Measurements from ENCODE around the gene LAGE3.

The LAGE3 gene

DNA sequence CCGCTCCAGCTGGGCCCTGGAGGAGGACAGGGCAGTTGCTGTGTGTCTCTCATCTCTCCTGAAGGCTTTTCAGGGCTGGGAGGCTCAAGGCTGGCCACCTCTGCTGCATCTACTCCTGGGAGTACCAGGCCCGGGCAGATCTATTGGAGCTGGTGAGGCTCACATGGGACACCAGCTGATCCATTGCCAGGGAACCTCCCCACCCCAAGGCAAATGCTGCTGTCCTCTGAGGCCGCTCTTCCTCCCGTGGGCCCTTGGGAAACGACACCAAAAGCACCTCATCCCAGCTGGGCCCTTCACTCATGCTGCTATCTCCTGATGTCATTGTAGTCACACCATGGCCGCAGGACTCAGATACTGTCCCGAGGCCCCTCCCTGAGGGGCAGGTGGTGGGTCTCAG, 3.7 kb upstream of the LAGE3 start:
- H3K9me3 ChIP-seq (ENCODE audit: low read length), result no peaks in the 10 kb centered on the region
- H3K36me3 ChIP-seq (ENCODE audit: insufficient read depth, low read length), result peaks cover 23% of the 10 kb centered on the region
- no peak overlapping the region for H3K4me3 ChIP-seq (ENCODE audit: low read depth, low read length, poor library complexity, severe bottlenecking)
- H3K27ac ChIP-seq (ENCODE audit: low read depth, low read length, poor library complexity, severe bottlenecking), result no peak overlapping the region
- no peak overlapping the region for H2AFZ ChIP-seq (ENCODE audit: low read length)
- no peaks in the 10 kb centered on the region for H3F3A ChIP-seq (ENCODE audit: insufficient read depth, low read length)
- peaks cover 61% of the 10 kb centered on the region for H3K4me1 ChIP-seq (ENCODE audit: insufficient read depth, low read length, severe bottlenecking)
- H3K79me2 ChIP-seq (ENCODE audit: insufficient read depth, low read length), result no peaks in the 10 kb centered on the region
- no peaks in the 10 kb centered on the region for H3K27me3 ChIP-seq (ENCODE audit: insufficient read depth, low read length)
- no peaks in the 10 kb centered on the region for H3K9me2 ChIP-seq (ENCODE audit: low read depth, low read length)
- H3K4me2 ChIP-seq (ENCODE audit: low read length), result no peak overlapping the region
- no peak overlapping the region; the same call in 1 of the 2 replicates for H3K9ac ChIP-seq (ENCODE audit: low read length)
- no peaks in the 10 kb centered on the region for H4K20me1 ChIP-seq (ENCODE audit: insufficient read depth, low read length)
- no peak for TF ChIP-seq EZH2 (IDR thresholded peaks at IDR 0.05; ENCODE audit: borderline replicate concordance, low read length)
- TF ChIP-seq, protein P1, sequence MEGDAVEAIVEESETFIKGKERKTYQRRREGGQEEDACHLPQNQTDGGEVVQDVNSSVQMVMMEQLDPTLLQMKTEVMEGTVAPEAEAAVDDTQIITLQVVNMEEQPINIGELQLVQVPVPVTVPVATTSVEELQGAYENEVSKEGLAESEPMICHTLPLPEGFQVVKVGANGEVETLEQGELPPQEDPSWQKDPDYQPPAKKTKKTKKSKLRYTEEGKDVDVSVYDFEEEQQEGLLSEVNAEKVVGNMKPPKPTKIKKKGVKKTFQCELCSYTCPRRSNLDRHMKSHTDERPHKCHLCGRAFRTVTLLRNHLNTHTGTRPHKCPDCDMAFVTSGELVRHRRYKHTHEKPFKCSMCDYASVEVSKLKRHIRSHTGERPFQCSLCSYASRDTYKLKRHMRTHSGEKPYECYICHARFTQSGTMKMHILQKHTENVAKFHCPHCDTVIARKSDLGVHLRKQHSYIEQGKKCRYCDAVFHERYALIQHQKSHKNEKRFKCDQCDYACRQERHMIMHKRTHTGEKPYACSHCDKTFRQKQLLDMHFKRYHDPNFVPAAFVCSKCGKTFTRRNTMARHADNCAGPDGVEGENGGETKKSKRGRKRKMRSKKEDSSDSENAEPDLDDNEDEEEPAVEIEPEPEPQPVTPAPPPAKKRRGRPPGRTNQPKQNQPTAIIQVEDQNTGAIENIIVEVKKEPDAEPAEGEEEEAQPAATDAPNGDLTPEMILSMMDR (IDR thresholded peaks at IDR 0.05; ENCODE audit: low read length), result no peak

DNA sequence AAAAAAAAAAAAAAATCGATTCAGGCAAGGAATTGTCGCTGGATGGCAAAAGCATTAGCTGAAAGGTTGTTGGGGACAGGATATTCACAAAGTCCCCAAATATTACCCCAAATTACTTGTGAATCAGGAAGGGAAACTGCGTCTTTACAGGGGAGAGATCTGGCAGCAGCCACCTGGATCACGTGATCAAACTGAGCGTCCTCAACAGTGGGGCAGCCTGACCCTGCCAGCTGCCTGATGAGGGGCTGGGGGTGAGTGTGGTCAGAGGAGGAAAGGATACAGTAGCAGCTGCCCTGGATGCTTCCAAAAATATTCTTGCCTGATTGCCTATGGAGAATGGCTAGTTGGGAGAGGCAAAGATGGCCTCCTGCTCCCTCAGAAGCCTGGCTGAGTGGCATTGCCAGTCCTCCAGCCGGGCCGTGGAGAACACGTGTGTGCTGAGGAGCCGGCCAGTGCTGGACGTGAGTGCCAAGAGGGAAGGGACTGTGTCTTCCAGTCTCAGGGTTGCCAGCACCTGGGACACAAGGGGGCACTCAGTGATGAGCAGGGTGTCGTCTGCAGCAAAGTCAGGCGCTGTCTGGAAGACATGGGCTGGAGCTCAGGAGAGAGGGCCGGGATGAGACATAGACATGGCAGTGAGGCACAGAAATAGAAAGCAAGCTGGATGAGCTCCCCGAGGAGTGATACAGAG, 3.0 kb upstream of the LAGE3 start:
- no peaks in the 10 kb centered on the region for H3K9me3 ChIP-seq (ENCODE audit: low read length)
- TF ChIP-seq EZH2 (IDR thresholded peaks at IDR 0.05; ENCODE audit: borderline replicate concordance, low read length), result no peak
- TF ChIP-seq, protein P1 (IDR thresholded peaks at IDR 0.05; ENCODE audit: low read length), result no peak
- H3F3A ChIP-seq (ENCODE audit: insufficient read depth, low read length), result no peaks in the 10 kb centered on the region

DNA sequence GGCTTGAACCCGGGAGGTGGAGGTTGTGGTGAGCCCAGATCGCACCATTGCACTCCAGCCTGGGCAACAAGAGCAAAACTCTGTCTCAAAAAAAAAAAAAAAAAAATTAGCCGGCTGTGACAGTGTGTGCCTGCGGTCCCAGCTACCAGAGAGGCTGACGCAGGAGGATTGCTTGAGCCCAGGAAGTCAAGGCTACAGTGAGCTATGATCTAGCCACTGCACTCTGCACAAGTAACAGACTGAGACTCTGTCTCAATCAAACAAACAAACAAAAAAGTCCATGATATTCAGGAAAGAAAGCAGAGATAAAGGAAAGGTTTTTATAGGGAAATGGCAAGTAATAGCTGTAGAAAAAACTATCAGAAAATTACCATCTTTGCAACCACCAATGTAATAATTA, 2.1 kb upstream of the LAGE3 start:
- no peaks in the 10 kb centered on the region for H3K27me3 ChIP-seq (ENCODE audit: insufficient read depth, low read length)
- no peak overlapping the region for H2AFZ ChIP-seq (ENCODE audit: low read length)
- peak overlapping the region; percentile 66 for H3K27ac ChIP-seq (ENCODE audit: low read depth, low read length, poor library complexity, severe bottlenecking)
- peaks cover 23% of the 10 kb centered on the region for H3K36me3 ChIP-seq (ENCODE audit: insufficient read depth, low read length)
- H3K9ac ChIP-seq (ENCODE audit: low read length), result no peak overlapping the region; the same call in 1 of the 2 replicates
- H3K9me3 ChIP-seq (ENCODE audit: low read length), result no peaks in the 10 kb centered on the region
- no peak overlapping the region for H3K4me3 ChIP-seq (ENCODE audit: low read depth, low read length, poor library complexity, severe bottlenecking)
- TF ChIP-seq, protein P1 (IDR thresholded peaks at IDR 0.05; ENCODE audit: low read length), result no peak
- TF ChIP-seq EZH2 (IDR thresholded peaks at IDR 0.05; ENCODE audit: borderline replicate concordance, low read length), result no peak
- no peaks in the 10 kb centered on the region for H4K20me1 ChIP-seq (ENCODE audit: insufficient read depth, low read length)
- peaks cover 62% of the 10 kb centered on the region for H3K4me1 ChIP-seq (ENCODE audit: insufficient read depth, low read length, severe bottlenecking)
- no peaks in the 10 kb centered on the region for H3K79me2 ChIP-seq (ENCODE audit: insufficient read depth, low read length)
- H3K4me2 ChIP-seq (ENCODE audit: low read length), result peak overlapping the region; percentile 61; the same call in 1 of the 2 replicates
- H3K9me2 ChIP-seq (ENCODE audit: low read depth, low read length), result no peaks in the 10 kb centered on the region
- no peaks in the 10 kb centered on the region for H3F3A ChIP-seq (ENCODE audit: insufficient read depth, low read length)

More for the DNA sequence above, 3.0 kb upstream of the LAGE3 start:
- Histone ChIP-seq H4K20me1 (ENCODE audit: insufficient read depth, low read length) (no peaks in the 10 kb centered on the region), H3K79me2 (ENCODE audit: insufficient read depth, low read length) (no peaks in the 10 kb centered on the region), H3K9me2 (ENCODE audit: low read depth, low read length) (no peaks in the 10 kb centered on the region), H3K36me3 (ENCODE audit: insufficient read depth, low read length) (peaks cover 23% of the 10 kb centered on the region), H2AFZ (ENCODE audit: low read length) (peak overlapping the region; percentile 91; the same call in 1 of the 2 replicates), H3K4me2 (ENCODE audit: low read length) (peak overlapping the region; percentile 61), H3K9ac (ENCODE audit: low read length) (peak overlapping the region; percentile 46), H3K27ac (ENCODE audit: low read depth, low read length, poor library complexity, severe bottlenecking) (peak overlapping the region; percentile 65), H3K27me3 (ENCODE audit: insufficient read depth, low read length) (no peaks in the 10 kb centered on the region), H3K4me1 (ENCODE audit: insufficient read depth, low read length, severe bottlenecking) (peaks cover 62% of the 10 kb centered on the region), H3K4me3 (ENCODE audit: low read depth, low read length, poor library complexity, severe bottlenecking) (peak overlapping the region; percentile 13)
